ENCODE measurements around the gene IPO9. TPM values are rescaled to one million over a fixed set of nuclear protein-coding genes. Genes with fewer than 3 reads are reported as not detected.

IPO9 gene
- polyA plus RNA-seq, 1 experiment = 49.5 TPM

DNA sequence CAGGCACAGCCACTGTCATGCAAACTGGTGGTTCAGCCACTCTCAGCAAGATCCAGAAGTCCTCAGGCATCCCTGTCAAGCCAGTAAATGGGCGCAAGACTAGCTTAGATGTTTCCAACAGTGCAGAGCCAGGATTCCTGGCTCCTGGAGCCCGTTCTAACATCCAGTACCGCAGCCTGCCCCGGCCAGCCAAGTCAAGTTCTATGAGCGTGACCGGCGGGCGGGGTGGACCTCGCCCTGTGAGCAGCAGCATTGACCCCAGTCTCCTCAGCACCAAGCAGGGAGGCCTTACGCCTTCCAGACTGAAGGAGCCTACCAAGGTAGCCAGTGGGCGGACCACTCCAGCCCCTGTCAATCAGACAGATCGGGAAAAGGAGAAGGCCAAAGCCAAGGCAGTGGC lies 46.6 kb upstream of the IPO9 start:
- no peaks in the 10 kb centered on the region for H3K27me3 ChIP-seq (ENCODE audit: control insufficient read depth, insufficient read depth, low read length)
- ChIA-PET POLR2A (no interaction called here), CTCF (interaction anchor here (1.4 to 18.3 kb wide), 3 partner anchors 11 to 223 kb away, joined by 4 to 495 read pairs (median 9); no protein-coding TSS in a partner anchor)
- peaks cover 32% of the 10 kb centered on the region for H3K36me3 ChIP-seq (ENCODE audit: control insufficient read depth, insufficient read depth, low read length)
- TF ChIP-seq, protein P1, sequence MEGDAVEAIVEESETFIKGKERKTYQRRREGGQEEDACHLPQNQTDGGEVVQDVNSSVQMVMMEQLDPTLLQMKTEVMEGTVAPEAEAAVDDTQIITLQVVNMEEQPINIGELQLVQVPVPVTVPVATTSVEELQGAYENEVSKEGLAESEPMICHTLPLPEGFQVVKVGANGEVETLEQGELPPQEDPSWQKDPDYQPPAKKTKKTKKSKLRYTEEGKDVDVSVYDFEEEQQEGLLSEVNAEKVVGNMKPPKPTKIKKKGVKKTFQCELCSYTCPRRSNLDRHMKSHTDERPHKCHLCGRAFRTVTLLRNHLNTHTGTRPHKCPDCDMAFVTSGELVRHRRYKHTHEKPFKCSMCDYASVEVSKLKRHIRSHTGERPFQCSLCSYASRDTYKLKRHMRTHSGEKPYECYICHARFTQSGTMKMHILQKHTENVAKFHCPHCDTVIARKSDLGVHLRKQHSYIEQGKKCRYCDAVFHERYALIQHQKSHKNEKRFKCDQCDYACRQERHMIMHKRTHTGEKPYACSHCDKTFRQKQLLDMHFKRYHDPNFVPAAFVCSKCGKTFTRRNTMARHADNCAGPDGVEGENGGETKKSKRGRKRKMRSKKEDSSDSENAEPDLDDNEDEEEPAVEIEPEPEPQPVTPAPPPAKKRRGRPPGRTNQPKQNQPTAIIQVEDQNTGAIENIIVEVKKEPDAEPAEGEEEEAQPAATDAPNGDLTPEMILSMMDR (IDR thresholded peaks at IDR 0.05; ENCODE audit: insufficient read depth, low read depth, low read length) = no peak
- DNase-seq (ENCODE audit: low read depth) = no peak
- H3K4me3 ChIP-seq (ENCODE audit: low read depth, low read length) = no peak overlapping the region

DNA sequence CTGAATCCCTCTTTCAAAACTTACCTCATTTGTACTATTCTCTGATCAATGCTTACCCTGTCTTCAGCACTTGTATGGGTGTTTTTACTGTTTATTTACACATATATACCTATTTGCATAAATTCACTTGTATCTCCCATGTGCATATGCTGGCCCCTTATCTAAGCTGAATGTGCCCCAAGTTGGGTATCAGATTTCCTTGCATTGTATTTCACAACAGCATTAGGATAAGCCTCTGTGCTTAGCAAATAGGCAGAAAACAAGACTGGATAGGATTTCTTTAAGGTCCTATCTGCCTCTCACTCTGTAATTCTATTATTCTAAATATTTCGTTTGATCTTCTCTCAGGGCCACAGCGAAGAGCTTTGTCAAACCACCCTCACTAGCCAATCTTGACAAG lies 45.9 kb upstream of the IPO9 start:
- ChIA-PET POLR2A (no interaction called here), CTCF (interaction anchor here (0.8 to 18.3 kb wide), 6 partner anchors 10 to 252 kb away, joined by 3 to 495 read pairs (median 3); no protein-coding TSS in a partner anchor)
- peaks cover 37% of the 10 kb centered on the region for H3K36me3 ChIP-seq (ENCODE audit: control insufficient read depth, insufficient read depth, low read length)
- TF ChIP-seq, protein P1 (IDR thresholded peaks at IDR 0.05; ENCODE audit: insufficient read depth, low read depth, low read length) = no peak
- H3K27me3 ChIP-seq (ENCODE audit: control insufficient read depth, insufficient read depth, low read length) = no peaks in the 10 kb centered on the region
- H3K4me3 ChIP-seq (ENCODE audit: low read depth, low read length) = no peak overlapping the region
- DNase-seq (ENCODE audit: low read depth) = no peak

DNA sequence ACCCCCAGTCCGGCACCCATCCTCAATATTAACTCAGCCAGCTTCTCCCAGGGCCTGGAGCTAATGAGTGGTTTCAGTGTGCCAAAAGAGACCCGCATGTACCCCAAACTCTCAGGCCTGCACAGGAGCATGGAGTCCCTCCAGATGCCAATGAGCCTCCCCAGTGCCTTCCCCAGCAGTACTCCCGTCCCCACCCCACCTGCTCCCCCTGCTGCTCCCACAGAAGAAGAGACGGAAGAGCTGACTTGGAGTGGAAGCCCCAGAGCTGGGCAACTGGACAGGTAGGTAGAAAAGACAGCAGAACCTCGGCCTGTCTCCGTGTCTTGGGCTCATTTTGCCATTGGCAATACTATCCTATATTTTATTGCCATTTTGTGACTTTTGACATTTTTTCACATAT lies 45.4 kb upstream of the IPO9 start:
- peaks cover 41% of the 10 kb centered on the region for H3K36me3 ChIP-seq (ENCODE audit: control insufficient read depth, insufficient read depth, low read length)
- CTCF ChIA-PET = interaction anchor here (0.8 to 18.3 kb wide), 6 partner anchors 9 to 253 kb away, joined by 3 to 495 read pairs (median 3); no protein-coding TSS in a partner anchor
- no peaks in the 10 kb centered on the region for H3K27me3 ChIP-seq (ENCODE audit: control insufficient read depth, insufficient read depth, low read length)
- no peak for DNase-seq (ENCODE audit: low read depth)
- TF ChIP-seq, protein P1 (IDR thresholded peaks at IDR 0.05; ENCODE audit: insufficient read depth, low read depth, low read length) = no peak
- no peak overlapping the region for H3K4me3 ChIP-seq (ENCODE audit: low read depth, low read length)
- POLR2A ChIA-PET = no interaction called here

- TF ChIP-seq, protein P1 (IDR thresholded peaks at IDR 0.05; ENCODE audit: insufficient read depth, low read depth, low read length) = no peak
- POLR2A ChIA-PET = interaction anchor here (0.5 kb wide), 1 partner anchor 22 kb away, joined by 3 read pairs; no protein-coding TSS in a partner anchor
- no peak for DNase-seq (ENCODE audit: low read depth)
- CTCF ChIA-PET = interaction anchor here (18.3 kb wide), 1 partner anchor 75 kb away, joined by 495 read pairs; no protein-coding TSS in a partner anchor
- Histone ChIP-seq H3K4me3 (ENCODE audit: low read depth, low read length) (no peak overlapping the region), H3K36me3 (ENCODE audit: control insufficient read depth, insufficient read depth, low read length) (peaks cover 45% of the 10 kb centered on the region), H3K27me3 (ENCODE audit: control insufficient read depth, insufficient read depth, low read length) (no peaks in the 10 kb centered on the region)
These were observed 43.7 kb upstream of the IPO9 start for GRCh38 chr1:201785291-201785690.

DNA sequence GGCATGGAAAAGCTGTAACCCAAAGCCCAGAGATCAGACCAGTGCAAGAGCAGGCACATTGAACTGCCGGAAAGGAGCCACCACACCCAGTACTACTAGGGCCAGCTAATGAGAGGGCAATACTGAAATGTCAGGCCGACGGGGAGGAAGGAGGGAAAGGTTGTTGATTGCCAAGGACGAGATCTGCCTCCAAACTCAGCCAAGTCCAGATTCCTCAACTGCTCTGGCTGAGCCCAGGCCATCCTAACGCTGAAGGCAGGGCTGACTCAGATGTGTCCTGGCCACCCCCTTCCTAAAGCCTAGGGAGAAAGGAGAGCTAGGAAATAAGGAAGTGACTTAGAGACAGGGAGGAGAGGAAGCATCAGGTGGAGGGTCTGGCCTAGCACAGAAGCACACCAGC lies 42.1 kb upstream of the IPO9 start:
- ChIA-PET POLR2A (no interaction called here), CTCF (interaction anchor here (0.7 to 18.3 kb wide), 5 partner anchors 12 to 228 kb away, joined by 3 to 495 read pairs (median 3); no protein-coding TSS in a partner anchor)
- Histone ChIP-seq H3K27me3 (ENCODE audit: control insufficient read depth, insufficient read depth, low read length) (no peaks in the 10 kb centered on the region), H3K36me3 (ENCODE audit: control insufficient read depth, insufficient read depth, low read length) (peaks cover 45% of the 10 kb centered on the region), H3K4me3 (ENCODE audit: low read depth, low read length) (no peak overlapping the region)
- TF ChIP-seq, protein P1 (IDR thresholded peaks at IDR 0.05; ENCODE audit: insufficient read depth, low read depth, low read length) = no peak
- no peak for DNase-seq (ENCODE audit: low read depth)

Measured in BJ (cell line).